IgD-negative memory B cell (primary cell): Measurements from ENCODE around the gene RPUSD4. TPM values are rescaled to one million over a fixed set of nuclear protein-coding genes. Genes with fewer than 3 reads are reported as not detected.

Experiments
- H3K27ac Mint-ChIP-seq, 3 donors: one replicate each; pipeline ENCODE4 v1.8.0; 2020 to 2022; ENCODE audit warnings: mild to moderate bottlenecking in 3 of 3, mixed read lengths in 3 of 3, moderate library complexity in 1 of 3
- H3K27me3 Mint-ChIP-seq: one replicate; pipeline ENCODE4 v1.8.0; 2021; ENCODE audit warnings: mixed read lengths
- H3K36me3 Mint-ChIP-seq: one replicate; pipeline ENCODE4 v1.8.0; 2020; ENCODE audit warnings: mild to moderate bottlenecking, mixed read lengths
- H3K4me1 Mint-ChIP-seq, 3 donors: one replicate each; pipeline ENCODE4 v1.8.0; 2020 to 2022; ENCODE audit warnings: mixed read lengths in 3 of 3, mild to moderate bottlenecking in 1 of 3
- H3K4me3 Mint-ChIP-seq, 4 donors: one replicate each; pipeline ENCODE4 v1.8.0; 2020 to 2022; ENCODE audit warnings: mild to moderate bottlenecking in 4 of 4, mixed read lengths in 4 of 4, moderate library complexity in 3 of 4
- H3K9me3 Mint-ChIP-seq, 3 donors: one replicate each; pipeline ENCODE4 v1.8.0; 2020 to 2021; ENCODE audit warnings: mixed read lengths in 3 of 3, mild to moderate bottlenecking in 1 of 3
- polyA plus RNA-seq: library from polyadenylated mRNA; unstranded; fragments of 300-500 nt; fragmentation: Illumina TruSeq; gene quantifications from one replicate; pipeline ENCODE4 v1.2.3, GENCODE V29; 2021

RPUSD4 gene
- polyA plus RNA-seq, 1 donor from 2014 or later, result 19.5 TPM

DNA sequence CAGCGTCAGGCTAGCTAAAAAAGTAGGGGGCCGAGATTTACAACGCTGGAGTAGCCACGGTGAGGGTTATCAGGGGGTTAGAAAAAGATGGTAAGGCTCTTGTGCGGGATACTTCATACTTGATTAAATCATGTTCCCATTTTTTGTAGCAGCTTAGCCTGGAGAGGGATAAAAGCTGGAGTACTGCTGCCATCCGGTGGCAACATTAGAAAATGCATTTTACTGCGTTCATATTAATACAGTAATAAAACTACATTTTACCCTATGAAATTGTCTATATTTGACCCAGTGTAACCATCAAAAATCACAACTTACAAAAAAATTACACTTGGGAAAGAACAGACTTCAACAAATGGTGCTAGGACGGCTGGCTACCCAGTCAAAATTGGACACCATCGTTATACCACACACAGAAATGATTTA, 17.3 kb downstream of the RPUSD4 start:
- H3K36me3 Mint-ChIP-seq, result peaks cover 28% of the 10 kb centered on the region
- H3K27ac Mint-ChIP-seq, result no peak overlapping the region
- H3K4me1 Mint-ChIP-seq, result peaks cover 3 to 7% (median 5%) of the 10 kb centered on the region in 3 donors

DNA sequence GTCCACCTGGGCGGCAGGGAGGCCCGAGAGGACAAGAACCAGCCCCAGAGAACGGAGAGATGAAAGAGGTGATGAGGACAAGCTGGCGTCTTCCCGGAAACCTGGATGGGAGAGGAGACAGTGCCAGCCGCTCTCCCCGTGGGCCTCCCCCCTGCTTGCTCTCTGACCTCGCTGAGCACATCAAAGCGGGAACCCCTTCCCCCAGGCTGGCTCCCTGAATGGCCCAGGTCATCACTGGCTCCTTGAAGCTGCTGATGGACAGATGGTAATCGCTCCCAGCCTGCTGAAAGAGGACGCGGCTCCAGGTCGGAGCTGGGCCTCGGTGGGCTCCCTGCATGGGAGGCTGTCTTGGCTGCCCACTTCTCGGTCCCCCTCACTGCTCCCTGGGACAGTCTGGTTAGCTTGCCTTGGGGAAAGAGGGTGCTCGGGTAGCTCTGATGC, 18.4 kb downstream of the RPUSD4 start:
- H3K4me1 Mint-ChIP-seq, result peaks cover 13 to 16% (median 14%) of the 10 kb centered on the region in 3 donors
- peaks cover 23% of the 10 kb centered on the region for H3K36me3 Mint-ChIP-seq
- H3K4me3 Mint-ChIP-seq, result no peak overlapping the region
- peaks cover 3 to 7% (median 5%) of the 10 kb centered on the region in 3 donors for H3K9me3 Mint-ChIP-seq
- H3K27ac Mint-ChIP-seq, result no peak overlapping the region
- no peaks in the 10 kb centered on the region for H3K27me3 Mint-ChIP-seq

More for the DNA sequence above, 17.3 kb downstream of the RPUSD4 start:
- no peak overlapping the region for H3K4me3 Mint-ChIP-seq
- no peaks in the 10 kb centered on the region for H3K27me3 Mint-ChIP-seq
- H3K9me3 Mint-ChIP-seq, result peaks cover 3 to 10% (median 5%) of the 10 kb centered on the region in 3 donors

DNA sequence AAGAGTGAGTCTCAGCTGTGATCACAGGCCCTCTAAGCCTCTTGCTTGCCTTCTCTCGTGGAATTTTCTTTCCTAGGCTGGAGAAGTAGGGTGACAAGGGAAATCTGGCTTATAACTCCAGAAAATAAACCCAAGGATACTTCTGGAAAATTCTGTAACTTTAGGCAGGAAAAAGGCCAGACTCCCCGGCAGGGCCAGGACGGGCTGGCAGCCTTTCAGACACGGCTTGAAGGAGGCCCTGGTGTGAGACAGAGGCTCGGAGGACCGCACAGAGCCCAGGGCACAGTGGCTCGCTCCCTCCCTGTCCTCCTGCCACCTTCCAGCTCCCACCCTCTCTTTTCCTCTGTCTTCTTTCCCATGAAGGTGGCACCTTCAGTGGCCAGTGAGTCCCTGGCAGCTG, 19.1 kb downstream of the RPUSD4 start:
- Mint-ChIP-seq H3K27ac (no peak overlapping the region), H3K9me3 (peaks cover 1 to 3% (median 2%) of the 10 kb centered on the region in 3 donors), H3K4me1 (peaks cover 14 to 18% (median 16%) of the 10 kb centered on the region in 3 donors), H3K36me3 (peaks cover 20% of the 10 kb centered on the region), H3K27me3 (no peaks in the 10 kb centered on the region), H3K4me3 (no peak overlapping the region)

DNA sequence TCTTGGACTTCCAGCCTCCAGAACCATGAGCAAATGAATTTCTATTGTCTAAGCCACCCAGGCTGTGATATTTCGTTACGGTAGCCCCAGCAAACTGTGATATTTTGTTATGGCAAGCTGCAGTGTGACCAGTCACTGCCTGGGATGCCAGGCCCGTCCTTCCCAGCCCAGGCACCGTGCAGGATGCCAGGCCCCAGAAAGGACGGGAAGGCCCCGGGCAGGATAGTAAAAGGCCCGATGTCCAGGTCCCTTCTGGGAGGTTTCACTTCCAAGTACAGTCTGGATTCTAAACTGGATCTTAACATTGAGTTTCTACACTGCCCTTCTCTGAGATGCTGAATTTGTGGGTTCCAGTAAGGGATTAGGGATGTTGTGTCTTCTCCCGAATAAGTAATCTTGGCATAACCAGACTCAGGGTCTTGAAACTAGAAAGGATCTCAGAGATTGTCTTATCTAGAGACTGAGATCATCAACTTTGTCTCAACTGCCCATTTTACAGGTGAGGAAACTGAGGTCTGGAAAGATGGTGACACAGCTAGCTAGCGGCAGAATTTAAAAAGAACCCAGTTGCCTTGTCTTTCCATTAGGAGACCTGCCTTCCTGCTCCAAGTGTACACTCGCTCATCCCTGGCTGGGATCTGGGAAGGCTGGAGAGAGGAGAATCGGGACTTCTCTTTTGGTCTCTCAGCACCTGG, 19.9 kb downstream of the RPUSD4 start:
- H3K36me3 Mint-ChIP-seq, result peaks cover 14% of the 10 kb centered on the region

DNA sequence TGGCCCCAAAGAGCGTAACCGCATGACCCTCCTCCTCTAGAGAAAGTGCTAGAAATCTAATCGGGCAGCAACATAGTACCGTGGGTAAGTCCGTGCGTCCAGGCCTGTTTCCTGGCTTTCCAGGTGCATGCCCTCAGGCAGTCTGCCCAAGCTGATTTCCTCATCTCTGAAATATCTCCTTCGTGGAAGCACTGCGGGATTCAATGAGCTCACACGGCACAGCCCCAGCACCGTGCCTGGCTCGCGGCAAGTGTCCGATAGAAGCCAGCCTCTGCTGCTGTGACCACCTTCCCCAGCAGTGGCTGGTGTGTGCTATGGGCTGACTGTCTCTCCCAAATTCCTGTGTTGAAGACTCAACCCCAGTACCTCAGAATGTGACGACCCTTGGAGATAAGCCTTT, 20.7 kb downstream of the RPUSD4 start:
- Mint-ChIP-seq H3K4me3 (peak overlapping the region in 1 of 4 donors; percentile 37), H3K4me1 (peaks cover 14 to 20% (median 16%) of the 10 kb centered on the region in 3 donors), H3K27ac (no peak overlapping the region), H3K27me3 (no peaks in the 10 kb centered on the region), H3K9me3 (peaks cover 0 to under 1% (median 0%) of the 10 kb centered on the region in 3 donors), H3K36me3 (peaks cover 6% of the 10 kb centered on the region)

More for the DNA sequence above, 19.9 kb downstream of the RPUSD4 start:
- Mint-ChIP-seq H3K27ac (no peak overlapping the region), H3K9me3 (peaks cover 0 to 3% (median 0%) of the 10 kb centered on the region in 3 donors), H3K4me1 (peaks cover 14 to 20% (median 16%) of the 10 kb centered on the region in 3 donors), H3K27me3 (no peaks in the 10 kb centered on the region), H3K4me3 (no peak overlapping the region)

DNA sequence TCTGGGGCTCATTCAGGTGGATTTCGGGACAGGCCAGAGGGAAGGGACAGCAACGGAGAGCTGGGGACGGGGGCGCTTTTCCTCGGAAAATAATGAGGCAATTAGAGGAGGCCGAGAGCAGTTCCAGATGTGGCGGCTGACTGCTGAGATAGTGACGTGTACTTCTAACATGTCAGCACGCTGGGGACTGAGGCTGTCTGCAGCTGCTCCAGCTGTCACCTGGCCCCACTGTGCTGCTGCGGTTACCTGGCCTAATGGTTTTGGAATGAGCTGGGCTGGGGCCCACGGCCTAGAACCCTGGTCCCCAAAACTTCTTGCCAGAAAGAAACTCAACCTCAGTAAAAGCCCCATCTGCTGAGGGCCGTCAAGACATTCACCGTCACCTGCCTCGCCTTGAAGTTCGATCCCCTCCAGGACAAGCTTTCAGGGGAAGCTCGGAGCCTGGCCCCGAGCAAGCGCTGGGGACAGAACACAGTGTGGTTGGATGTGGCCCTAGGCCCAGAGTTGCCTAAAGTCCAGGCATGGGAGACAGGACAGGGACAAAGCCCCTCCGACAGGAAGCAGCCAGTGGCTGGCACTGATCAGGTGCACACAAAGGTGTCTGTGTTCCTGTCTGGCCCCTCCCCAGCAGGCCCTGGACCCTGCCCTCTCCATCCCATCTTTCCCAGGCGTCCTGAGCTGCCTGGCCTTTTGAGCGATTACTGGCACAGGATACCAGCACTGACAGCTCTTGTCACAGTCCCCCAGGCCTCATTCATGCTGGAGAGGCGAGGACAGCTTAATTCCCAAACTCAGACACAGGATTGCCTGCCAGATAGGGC, 22.1 kb downstream of the RPUSD4 start:
- H3K4me3 Mint-ChIP-seq, result peak overlapping the region; percentile 68 to 92 (median 84)
- no peaks in the 10 kb centered on the region for H3K27me3 Mint-ChIP-seq
- no peaks in the 10 kb centered on the region for H3K36me3 Mint-ChIP-seq
- H3K9me3 Mint-ChIP-seq, result no peaks in the 10 kb centered on the region
- H3K4me1 Mint-ChIP-seq, result peaks cover 14 to 20% (median 16%) of the 10 kb centered on the region in 3 donors
- peak overlapping the region; percentile 67 to 95 (median 91) for H3K27ac Mint-ChIP-seq

DNA sequence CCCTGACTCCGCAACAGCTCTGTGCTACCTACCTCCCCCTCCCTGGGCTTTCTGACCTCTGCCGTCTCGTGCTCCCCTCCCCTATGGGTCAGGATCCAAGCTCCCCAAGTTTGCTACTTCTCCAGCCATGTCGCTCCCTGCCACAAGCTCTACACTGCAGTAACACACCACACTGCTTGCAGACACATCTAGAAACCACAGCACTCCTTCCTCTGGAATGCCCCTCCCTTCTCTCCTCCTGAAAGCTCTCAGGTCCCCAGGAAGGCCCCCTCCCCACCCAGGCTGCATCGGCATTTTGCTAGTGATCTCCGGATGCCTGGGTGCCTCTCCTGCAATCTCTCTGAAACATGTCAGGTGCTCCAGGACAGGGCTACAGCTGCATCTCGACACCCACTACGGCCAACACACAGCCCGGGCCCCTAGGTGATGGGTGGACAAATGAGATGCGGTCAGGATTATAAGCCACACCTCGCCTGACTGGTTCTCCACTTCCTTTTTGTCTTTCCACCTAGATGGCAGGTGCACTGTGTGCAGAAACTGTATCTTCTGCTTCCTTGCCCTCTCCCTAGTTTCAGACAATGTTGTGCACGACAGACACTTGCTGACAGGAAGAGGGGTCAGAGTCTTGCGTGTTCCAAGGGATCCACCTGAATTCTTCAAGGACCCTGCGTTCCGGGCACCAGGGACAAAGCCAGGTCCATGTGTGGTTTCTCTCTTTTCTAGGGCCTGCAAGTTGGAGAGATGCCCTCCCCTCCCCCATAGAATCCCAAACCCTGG, 22.9 kb downstream of the RPUSD4 start:
- H3K27me3 Mint-ChIP-seq, result no peaks in the 10 kb centered on the region
- peak overlapping the region; percentile 67 to 95 (median 91) for H3K27ac Mint-ChIP-seq
- peak overlapping the region; percentile 68 to 92 (median 84) for H3K4me3 Mint-ChIP-seq
- no peaks in the 10 kb centered on the region for H3K36me3 Mint-ChIP-seq
- peaks cover 14 to 18% (median 16%) of the 10 kb centered on the region in 3 donors for H3K4me1 Mint-ChIP-seq
- H3K9me3 Mint-ChIP-seq, result no peaks in the 10 kb centered on the region

DNA sequence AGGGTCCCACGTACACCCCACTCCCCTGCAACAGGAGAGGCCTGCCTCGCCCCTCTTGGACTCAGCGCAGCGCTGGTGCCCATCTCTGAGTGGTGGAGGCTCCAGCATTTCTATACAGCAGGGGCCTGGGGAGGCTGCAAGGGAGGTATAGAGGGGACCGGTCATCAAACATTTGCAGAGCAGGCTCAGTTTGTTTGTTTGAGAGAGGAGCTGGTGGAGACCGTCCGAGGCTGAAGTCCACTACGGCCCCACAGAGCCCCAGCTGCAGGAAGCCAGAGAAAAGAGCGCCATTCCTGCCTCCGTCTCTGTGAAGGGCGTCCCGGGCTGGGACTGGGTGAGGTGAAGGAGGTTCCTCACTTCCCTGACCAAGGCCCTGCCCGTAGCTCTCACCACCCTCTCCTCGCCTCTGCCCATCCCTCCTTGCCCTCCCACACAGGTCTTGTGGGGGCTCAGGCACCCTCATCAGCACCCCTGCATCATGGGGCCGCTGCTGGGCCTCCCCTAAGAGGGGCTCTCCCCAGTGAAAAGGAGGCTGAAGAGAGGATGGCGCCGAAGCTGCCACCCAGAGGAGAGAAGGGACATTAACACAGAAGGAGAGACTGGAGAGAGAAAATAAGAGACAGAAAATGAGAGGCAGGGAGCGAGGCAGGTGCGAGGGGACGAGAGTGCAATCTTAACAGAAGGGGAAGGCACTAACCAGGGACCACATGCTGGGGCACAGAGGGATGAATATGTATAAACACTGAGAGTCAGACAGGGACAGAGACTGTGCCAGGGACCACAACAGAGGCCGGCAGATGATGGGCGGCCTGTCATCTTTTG, 24.5 kb downstream of the RPUSD4 start:
- no peaks in the 10 kb centered on the region for H3K27me3 Mint-ChIP-seq
- no peaks in the 10 kb centered on the region for H3K9me3 Mint-ChIP-seq
- H3K4me1 Mint-ChIP-seq, result peaks cover 14 to 18% (median 16%) of the 10 kb centered on the region in 3 donors
- H3K36me3 Mint-ChIP-seq, result no peaks in the 10 kb centered on the region
- peak overlapping the region in 1 of 4 donors; percentile 63 for H3K4me3 Mint-ChIP-seq
- H3K27ac Mint-ChIP-seq, result no peak overlapping the region

DNA sequence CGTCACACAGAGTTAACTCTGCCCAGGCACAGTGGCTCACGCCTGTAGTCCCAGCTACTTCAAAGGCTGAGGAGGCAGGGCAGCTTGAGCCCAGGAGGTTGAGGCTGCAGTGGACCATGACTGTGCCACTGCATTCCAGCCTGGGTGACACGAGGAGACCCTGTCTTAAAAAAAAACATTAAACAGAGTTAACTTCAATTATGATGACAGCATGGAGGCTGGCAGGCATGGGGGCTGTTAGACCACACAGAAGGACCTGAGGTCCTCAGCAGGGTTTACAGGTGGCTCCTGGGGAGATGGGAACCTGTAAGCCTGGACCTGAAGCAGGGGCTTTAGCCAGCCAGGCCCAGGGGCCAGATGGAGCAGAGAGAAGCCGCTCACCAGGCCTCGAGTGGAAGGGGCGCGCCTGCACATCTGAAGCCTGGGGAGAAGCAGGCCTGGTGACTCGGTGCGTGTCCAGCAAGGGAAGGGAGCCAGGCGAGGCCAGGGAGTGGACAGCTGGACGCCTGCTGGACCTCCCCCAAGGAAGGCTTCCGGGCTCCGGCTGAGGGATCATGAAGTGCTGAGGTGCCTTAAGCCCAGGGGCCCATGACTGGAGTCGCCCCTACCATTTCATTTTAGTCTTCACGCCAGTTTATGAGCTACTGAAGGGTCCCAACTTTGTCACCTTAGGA, 25.3 kb downstream of the RPUSD4 start:
- Mint-ChIP-seq H3K36me3 (no peaks in the 10 kb centered on the region), H3K27ac (no peak overlapping the region), H3K27me3 (no peaks in the 10 kb centered on the region), H3K4me3 (peak overlapping the region in 1 of 4 donors; percentile 63), H3K4me1 (peaks cover 14 to 18% (median 16%) of the 10 kb centered on the region in 3 donors), H3K9me3 (no peaks in the 10 kb centered on the region)

DNA sequence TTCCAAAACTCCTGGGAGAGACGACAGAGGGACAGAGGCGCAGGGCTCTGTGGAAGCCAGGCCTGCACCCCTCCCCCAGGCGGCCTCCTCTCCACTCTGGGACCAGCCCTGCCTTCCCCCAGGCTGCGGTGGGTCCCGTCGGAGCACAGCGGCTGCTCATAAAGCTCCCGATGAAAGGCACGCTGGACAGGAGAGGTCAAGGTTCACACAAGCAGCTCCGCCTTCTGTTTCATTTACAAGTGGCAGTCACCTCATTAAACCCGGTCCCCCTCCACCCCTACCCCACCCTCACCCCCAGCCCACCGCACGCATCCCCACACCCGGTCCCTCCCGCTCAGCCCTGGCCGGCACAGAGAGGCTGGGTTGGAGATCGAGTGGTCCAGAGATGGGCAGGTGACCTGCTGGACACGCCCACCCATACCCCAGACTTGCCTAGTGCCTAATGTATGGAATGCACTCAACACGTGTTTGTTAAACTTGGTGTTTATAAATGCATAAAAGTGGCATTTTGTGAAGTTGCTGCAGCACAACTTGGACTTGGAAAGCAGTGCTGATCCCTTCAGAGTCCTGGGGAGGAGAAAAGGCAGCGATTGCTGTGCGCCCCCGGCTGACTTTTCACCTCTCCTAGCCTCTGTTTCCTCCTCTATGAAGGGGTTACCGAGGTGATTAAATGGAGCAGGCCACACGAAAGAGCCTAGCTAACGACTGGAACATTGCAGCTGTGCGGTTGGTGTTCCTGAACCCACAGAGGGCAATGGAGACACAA, 26.0 kb downstream of the RPUSD4 start:
- H3K27ac Mint-ChIP-seq, result no peak overlapping the region
- H3K9me3 Mint-ChIP-seq, result no peaks in the 10 kb centered on the region
- no peak overlapping the region for H3K4me3 Mint-ChIP-seq
- no peaks in the 10 kb centered on the region for H3K27me3 Mint-ChIP-seq
- no peaks in the 10 kb centered on the region for H3K36me3 Mint-ChIP-seq
- peaks cover 14 to 18% (median 16%) of the 10 kb centered on the region in 3 donors for H3K4me1 Mint-ChIP-seq

DNA sequence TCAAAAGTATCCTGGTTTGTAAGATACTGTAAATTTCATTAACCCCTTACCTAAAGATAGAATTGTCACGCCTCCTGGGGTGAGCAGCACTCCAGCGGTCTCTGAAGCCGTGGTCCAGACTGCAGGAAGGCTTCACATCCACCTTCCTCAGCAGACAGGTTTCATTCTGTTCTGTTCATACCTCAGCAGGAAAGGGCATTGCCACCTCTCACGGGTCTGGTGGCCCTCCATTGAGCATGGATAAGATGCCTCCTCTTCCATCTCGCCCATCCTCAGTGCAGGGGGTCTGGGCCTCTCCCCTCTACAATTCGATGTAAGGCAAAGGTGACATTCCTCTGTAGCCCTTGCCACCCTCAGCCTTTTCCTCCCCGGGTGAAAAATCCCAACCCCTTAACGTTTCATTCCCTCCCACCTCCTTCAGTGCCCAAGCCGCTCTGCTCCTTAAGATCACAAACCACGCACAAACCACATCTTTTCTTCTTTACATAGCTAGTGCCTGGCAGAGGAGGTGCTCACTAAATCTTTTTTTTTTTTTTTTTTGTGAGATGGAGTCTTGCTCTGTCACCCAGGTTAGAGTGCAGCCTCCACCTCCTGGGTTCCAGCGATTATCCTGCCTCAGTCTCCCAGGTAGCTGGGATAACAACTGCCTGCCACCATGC, 28.5 kb downstream of the RPUSD4 start:
- peaks cover 0 to 3% (median 0%) of the 10 kb centered on the region in 3 donors for H3K9me3 Mint-ChIP-seq
- peaks cover 0 to 4% (median 0%) of the 10 kb centered on the region in 3 donors for H3K4me1 Mint-ChIP-seq
- peaks cover 4% of the 10 kb centered on the region for H3K36me3 Mint-ChIP-seq
- no peak overlapping the region for H3K27ac Mint-ChIP-seq
- peak overlapping the region in 1 of 4 donors; percentile 18 for H3K4me3 Mint-ChIP-seq
- no peaks in the 10 kb centered on the region for H3K27me3 Mint-ChIP-seq

DNA sequence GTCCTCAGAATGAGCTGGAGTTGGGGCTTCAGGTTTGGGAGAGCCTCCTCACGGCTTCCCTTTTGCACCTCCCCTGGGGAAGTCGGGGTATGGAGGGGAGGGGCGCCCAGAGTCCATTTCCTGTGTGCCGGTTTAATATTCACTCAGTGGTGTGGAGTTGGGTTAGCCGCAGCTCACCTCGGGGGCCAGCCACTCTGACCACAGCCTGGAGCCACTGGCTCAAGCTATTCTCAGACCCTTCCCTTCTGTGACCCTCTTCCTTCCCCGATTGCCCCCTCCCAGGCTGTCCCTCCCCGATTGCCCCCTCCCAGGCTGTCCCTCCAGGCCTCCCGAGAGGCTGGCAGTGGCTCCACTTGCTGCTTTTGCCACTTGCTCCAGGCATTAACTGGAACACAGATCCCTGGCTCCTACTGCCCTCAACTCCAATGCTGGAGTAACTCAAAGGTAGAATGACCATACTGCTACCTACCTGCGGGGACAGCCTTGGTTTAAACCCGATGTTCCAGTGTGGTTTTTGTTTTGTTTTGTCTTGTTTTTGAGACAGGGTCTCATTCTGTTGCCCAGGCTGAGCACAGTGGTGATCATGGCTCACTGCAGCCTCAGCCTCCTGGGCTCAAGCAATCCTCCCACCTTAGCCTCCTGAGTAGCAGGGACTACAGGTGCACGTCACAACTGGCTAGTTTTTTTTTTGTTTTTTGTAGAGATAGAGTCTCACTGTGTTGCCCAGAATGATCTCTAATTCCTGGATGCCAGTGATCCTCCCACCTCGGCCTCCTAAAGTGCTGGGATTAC, 29.3 kb downstream of the RPUSD4 start:
- Mint-ChIP-seq H3K27ac (no peak overlapping the region), H3K9me3 (peaks cover 0 to 3% (median 0%) of the 10 kb centered on the region in 3 donors), H3K27me3 (no peaks in the 10 kb centered on the region), H3K4me3 (peak overlapping the region in 1 of 4 donors; percentile 18), H3K36me3 (peaks cover 6% of the 10 kb centered on the region), H3K4me1 (peaks cover 0 to under 1% (median 0%) of the 10 kb centered on the region in 3 donors)
